Epithelial cell of prostate (primary cell): ENCODE measurements around the gene PEX19.
"Not testable (repeated sequence)": the region's sequence is repeated elsewhere in the genome, so short reads cannot be mapped to it uniquely, and the experiment has no call there.

Source experiments
- DNase-seq: peaks from one replicate; pipeline ENCODE4 v3.0.0-alpha.2; 2011; ENCODE audit warnings: low read depth, low spot score
- H3K27ac ChIP-seq: fragments of 450-650 bp; 2 replicates; pipeline ENCODE4 v1.5.1; 2017; ENCODE audit warnings: mild to moderate bottlenecking

The PEX19 gene

GRCh38 chr1:160284782-160285344, at the start of gene PEX19:
Gene PEX19, minus strand, starts transcription at chr1:160285133. Its CDS starts 9 bp downstream, at chr1:160285124.
- H3K27ac ChIP-seq: peak within 1 kb of the TSS; percentile 66
- peak; percentile 67 for DNase-seq

GRCh38 chr1:160332516-160332915, 47.6 kb upstream of the PEX19 start:
- no peak for DNase-seq
- H3K27ac ChIP-seq: no peak overlapping the region

- DNase-seq: no peak
- H3K27ac ChIP-seq: no peak overlapping the region
These were observed 45.2 kb upstream of the PEX19 start for GRCh38 chr1:160330119-160330518.

- no peak overlapping the region for H3K27ac ChIP-seq
- DNase-seq: no peak
These were observed 43.3 kb upstream of the PEX19 start for GRCh38 chr1:160328184-160328583.

- no peak for DNase-seq
- no peak overlapping the region for H3K27ac ChIP-seq
These were observed 41.5 kb upstream of the PEX19 start for GRCh38 chr1:160326418-160326817.

- no peak for DNase-seq
These were observed 40.3 kb upstream of the PEX19 start for GRCh38 chr1:160325252-160325651.

GRCh38 chr1:160322831-160323230, 37.9 kb upstream of the PEX19 start:
- H3K27ac ChIP-seq: no peak overlapping the region
- DNase-seq: no peak

More at GRCh38 chr1:160325252-160325651, 40.3 kb upstream of the PEX19 start:
- H3K27ac ChIP-seq: no peak overlapping the region

GRCh38 chr1:160315359-160315758, 30.4 kb upstream of the PEX19 start:
- H3K27ac ChIP-seq: no peak overlapping the region
- no peak for DNase-seq

GRCh38 chr1:160309571-160309970, 24.6 kb upstream of the PEX19 start:
- H3K27ac ChIP-seq: no peak overlapping the region
- DNase-seq: no peak

GRCh38 chr1:160309185-160309557, 24.2 kb upstream of the PEX19 start:
- H3K27ac ChIP-seq: no peak overlapping the region
- DNase-seq: no peak

GRCh38 chr1:160308451-160309184, 23.7 kb upstream of the PEX19 start:
- H3K27ac ChIP-seq: no peak overlapping the region
- no peak for DNase-seq

GRCh38 chr1:160307118-160307791, 22.3 kb upstream of the PEX19 start:
- H3K27ac ChIP-seq: no peak overlapping the region

GRCh38 chr1:160300173-160300572, 15.2 kb upstream of the PEX19 start:
- H3K27ac ChIP-seq: no peak overlapping the region
- no peak for DNase-seq

More at GRCh38 chr1:160307118-160307791, 22.3 kb upstream of the PEX19 start:
- DNase-seq: no peak

- H3K27ac ChIP-seq: no peak overlapping the region
- no peak for DNase-seq
These were observed 11.1 kb upstream of the PEX19 start for GRCh38 chr1:160296036-160296435.

- no peak for DNase-seq
- H3K27ac ChIP-seq: no peak overlapping the region
These were observed 8.4 kb upstream of the PEX19 start for GRCh38 chr1:160293020-160293968.

- H3K27ac ChIP-seq: no peak overlapping the region
- DNase-seq: no peak
These were observed 6.6 kb upstream of the PEX19 start for GRCh38 chr1:160291248-160292220.

- H3K27ac ChIP-seq, DNase-seq: not testable (repeated sequence)
These were observed 2.8 kb upstream of the PEX19 start for GRCh38 chr1:160287769-160288168.

- no peak for DNase-seq
- H3K27ac ChIP-seq: no peak overlapping the region
These were observed 573 bp upstream of the PEX19 start for GRCh38 chr1:160285506-160285905.

GRCh38 chr1:160284220-160284781, 632 bp downstream of the PEX19 start:
- DNase-seq: no peak
- H3K27ac ChIP-seq: peak overlapping the region; percentile 66
